ENCODE results near the gene SPCS2. TPM values are rescaled to one million over a fixed set of nuclear protein-coding genes. Genes with fewer than 3 reads are reported as not detected.

SPCS2 gene
- total RNA-seq, 1 experiment from 2014 or later = 116 TPM

DNA sequence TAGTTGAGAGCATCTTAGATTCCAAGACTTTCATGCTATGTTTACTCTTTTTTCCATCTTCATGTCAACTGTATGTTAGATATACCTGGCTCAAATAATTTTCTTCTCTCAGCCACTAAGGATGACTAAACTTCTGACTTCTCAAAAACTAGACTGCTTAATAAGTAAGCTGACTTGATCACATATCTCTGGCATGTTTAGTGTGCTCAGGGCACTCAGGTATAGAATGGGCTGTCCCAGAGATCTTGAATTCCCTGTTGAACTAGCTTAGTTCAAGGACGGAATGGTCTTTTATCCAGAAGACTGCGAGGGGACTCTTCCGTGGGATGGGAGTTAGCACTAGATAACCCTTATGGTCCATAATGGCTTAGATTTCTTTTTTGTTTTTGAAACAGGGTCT, 52.6 kb downstream of the SPCS2 start (continued):
- TF ChIP-seq PREB (CRISPR knock-in tag; IDR thresholded peaks at IDR 0.05; ENCODE audit: borderline replicate concordance) = no peak

DNA sequence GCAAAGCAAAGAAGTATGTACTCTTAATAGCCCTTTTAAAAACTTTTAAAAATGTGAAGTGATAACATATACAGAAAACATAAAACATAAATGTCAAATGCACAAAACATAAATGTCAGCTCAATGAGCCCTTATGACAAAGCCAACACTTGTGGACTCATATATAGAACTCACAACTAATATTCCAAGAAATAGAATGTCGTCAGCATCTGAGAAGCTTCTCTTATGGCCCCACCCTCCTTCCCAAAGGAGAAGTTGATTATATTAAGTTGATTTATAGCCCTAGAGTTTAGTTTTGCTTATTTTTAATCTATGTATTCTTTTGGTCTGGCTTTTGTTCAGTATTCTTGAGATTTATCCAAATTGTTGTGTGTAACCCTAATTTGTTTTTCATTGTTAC, 53.5 kb downstream of the SPCS2 start:
- ATAC-seq = no peak
- Mint-ChIP-seq H3K9me3 (no peaks in the 10 kb centered on the region), H3K27ac (no peak overlapping the region), H3K36me3 (peaks cover 23% of the 10 kb centered on the region), H3K27me3 (ENCODE audit: low read depth) (no peaks in the 10 kb centered on the region), H3K4me1 (no peaks in the 10 kb centered on the region), H3K4me3 (no peak overlapping the region)
- no peak for DNase-seq (ENCODE audit: low spot score)
- POLR2A ChIA-PET = no interaction called here
- TF ChIP-seq RELA (CRISPR knock-in tag; IDR thresholded peaks at IDR 0.05; ENCODE audit: borderline replicate concordance) = no peak
- TF ChIP-seq GTF2I (CRISPR knock-in tag; conservative IDR thresholded peaks at IDR 0.05) = no peak
- TF ChIP-seq ZNF219 (CRISPR knock-in tag; IDR thresholded peaks at IDR 0.05; ENCODE audit: borderline replicate concordance) = no peak
- no peak for TF ChIP-seq ZNF671 (CRISPR knock-in tag; IDR thresholded peaks at IDR 0.05)
- TF ChIP-seq CTCF (IDR thresholded peaks at IDR 0.05) = no peak
- TF ChIP-seq SMAD3 (CRISPR knock-in tag; IDR thresholded peaks at IDR 0.05; ENCODE audit: borderline replicate concordance) = no peak
- TF ChIP-seq, protein P1, sequence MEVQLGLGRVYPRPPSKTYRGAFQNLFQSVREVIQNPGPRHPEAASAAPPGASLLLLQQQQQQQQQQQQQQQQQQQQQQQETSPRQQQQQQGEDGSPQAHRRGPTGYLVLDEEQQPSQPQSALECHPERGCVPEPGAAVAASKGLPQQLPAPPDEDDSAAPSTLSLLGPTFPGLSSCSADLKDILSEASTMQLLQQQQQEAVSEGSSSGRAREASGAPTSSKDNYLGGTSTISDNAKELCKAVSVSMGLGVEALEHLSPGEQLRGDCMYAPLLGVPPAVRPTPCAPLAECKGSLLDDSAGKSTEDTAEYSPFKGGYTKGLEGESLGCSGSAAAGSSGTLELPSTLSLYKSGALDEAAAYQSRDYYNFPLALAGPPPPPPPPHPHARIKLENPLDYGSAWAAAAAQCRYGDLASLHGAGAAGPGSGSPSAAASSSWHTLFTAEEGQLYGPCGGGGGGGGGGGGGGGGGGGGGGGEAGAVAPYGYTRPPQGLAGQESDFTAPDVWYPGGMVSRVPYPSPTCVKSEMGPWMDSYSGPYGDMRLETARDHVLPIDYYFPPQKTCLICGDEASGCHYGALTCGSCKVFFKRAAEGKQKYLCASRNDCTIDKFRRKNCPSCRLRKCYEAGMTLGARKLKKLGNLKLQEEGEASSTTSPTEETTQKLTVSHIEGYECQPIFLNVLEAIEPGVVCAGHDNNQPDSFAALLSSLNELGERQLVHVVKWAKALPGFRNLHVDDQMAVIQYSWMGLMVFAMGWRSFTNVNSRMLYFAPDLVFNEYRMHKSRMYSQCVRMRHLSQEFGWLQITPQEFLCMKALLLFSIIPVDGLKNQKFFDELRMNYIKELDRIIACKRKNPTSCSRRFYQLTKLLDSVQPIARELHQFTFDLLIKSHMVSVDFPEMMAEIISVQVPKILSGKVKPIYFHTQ (CRISPR knock-in tag; IDR thresholded peaks at IDR 0.05) = no peak
- no peak for TF ChIP-seq ZBTB21 (CRISPR knock-in tag; IDR thresholded peaks at IDR 0.05; ENCODE audit: borderline replicate concordance)
- TF ChIP-seq, protein P2, sequence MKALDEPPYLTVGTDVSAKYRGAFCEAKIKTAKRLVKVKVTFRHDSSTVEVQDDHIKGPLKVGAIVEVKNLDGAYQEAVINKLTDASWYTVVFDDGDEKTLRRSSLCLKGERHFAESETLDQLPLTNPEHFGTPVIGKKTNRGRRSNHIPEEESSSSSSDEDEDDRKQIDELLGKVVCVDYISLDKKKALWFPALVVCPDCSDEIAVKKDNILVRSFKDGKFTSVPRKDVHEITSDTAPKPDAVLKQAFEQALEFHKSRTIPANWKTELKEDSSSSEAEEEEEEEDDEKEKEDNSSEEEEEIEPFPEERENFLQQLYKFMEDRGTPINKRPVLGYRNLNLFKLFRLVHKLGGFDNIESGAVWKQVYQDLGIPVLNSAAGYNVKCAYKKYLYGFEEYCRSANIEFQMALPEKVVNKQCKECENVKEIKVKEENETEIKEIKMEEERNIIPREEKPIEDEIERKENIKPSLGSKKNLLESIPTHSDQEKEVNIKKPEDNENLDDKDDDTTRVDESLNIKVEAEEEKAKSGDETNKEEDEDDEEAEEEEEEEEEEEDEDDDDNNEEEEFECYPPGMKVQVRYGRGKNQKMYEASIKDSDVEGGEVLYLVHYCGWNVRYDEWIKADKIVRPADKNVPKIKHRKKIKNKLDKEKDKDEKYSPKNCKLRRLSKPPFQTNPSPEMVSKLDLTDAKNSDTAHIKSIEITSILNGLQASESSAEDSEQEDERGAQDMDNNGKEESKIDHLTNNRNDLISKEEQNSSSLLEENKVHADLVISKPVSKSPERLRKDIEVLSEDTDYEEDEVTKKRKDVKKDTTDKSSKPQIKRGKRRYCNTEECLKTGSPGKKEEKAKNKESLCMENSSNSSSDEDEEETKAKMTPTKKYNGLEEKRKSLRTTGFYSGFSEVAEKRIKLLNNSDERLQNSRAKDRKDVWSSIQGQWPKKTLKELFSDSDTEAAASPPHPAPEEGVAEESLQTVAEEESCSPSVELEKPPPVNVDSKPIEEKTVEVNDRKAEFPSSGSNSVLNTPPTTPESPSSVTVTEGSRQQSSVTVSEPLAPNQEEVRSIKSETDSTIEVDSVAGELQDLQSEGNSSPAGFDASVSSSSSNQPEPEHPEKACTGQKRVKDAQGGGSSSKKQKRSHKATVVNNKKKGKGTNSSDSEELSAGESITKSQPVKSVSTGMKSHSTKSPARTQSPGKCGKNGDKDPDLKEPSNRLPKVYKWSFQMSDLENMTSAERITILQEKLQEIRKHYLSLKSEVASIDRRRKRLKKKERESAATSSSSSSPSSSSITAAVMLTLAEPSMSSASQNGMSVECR (CRISPR knock-in tag; IDR thresholded peaks at IDR 0.05; ENCODE audit: borderline replicate concordance) = no peak
- no peak for TF ChIP-seq NR3C1 (CRISPR knock-in tag; conservative IDR thresholded peaks at IDR 0.05; ENCODE audit: low read depth)
- no peak for TF ChIP-seq CREM (CRISPR knock-in tag; IDR thresholded peaks at IDR 0.05)
- TF ChIP-seq, protein P3, sequence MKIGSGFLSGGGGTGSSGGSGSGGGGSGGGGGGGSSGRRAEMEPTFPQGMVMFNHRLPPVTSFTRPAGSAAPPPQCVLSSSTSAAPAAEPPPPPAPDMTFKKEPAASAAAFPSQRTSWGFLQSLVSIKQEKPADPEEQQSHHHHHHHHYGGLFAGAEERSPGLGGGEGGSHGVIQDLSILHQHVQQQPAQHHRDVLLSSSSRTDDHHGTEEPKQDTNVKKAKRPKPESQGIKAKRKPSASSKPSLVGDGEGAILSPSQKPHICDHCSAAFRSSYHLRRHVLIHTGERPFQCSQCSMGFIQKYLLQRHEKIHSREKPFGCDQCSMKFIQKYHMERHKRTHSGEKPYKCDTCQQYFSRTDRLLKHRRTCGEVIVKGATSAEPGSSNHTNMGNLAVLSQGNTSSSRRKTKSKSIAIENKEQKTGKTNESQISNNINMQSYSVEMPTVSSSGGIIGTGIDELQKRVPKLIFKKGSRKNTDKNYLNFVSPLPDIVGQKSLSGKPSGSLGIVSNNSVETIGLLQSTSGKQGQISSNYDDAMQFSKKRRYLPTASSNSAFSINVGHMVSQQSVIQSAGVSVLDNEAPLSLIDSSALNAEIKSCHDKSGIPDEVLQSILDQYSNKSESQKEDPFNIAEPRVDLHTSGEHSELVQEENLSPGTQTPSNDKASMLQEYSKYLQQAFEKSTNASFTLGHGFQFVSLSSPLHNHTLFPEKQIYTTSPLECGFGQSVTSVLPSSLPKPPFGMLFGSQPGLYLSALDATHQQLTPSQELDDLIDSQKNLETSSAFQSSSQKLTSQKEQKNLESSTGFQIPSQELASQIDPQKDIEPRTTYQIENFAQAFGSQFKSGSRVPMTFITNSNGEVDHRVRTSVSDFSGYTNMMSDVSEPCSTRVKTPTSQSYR (CRISPR knock-in tag; IDR thresholded peaks at IDR 0.05) = no peak
- TF ChIP-seq, protein P4, sequence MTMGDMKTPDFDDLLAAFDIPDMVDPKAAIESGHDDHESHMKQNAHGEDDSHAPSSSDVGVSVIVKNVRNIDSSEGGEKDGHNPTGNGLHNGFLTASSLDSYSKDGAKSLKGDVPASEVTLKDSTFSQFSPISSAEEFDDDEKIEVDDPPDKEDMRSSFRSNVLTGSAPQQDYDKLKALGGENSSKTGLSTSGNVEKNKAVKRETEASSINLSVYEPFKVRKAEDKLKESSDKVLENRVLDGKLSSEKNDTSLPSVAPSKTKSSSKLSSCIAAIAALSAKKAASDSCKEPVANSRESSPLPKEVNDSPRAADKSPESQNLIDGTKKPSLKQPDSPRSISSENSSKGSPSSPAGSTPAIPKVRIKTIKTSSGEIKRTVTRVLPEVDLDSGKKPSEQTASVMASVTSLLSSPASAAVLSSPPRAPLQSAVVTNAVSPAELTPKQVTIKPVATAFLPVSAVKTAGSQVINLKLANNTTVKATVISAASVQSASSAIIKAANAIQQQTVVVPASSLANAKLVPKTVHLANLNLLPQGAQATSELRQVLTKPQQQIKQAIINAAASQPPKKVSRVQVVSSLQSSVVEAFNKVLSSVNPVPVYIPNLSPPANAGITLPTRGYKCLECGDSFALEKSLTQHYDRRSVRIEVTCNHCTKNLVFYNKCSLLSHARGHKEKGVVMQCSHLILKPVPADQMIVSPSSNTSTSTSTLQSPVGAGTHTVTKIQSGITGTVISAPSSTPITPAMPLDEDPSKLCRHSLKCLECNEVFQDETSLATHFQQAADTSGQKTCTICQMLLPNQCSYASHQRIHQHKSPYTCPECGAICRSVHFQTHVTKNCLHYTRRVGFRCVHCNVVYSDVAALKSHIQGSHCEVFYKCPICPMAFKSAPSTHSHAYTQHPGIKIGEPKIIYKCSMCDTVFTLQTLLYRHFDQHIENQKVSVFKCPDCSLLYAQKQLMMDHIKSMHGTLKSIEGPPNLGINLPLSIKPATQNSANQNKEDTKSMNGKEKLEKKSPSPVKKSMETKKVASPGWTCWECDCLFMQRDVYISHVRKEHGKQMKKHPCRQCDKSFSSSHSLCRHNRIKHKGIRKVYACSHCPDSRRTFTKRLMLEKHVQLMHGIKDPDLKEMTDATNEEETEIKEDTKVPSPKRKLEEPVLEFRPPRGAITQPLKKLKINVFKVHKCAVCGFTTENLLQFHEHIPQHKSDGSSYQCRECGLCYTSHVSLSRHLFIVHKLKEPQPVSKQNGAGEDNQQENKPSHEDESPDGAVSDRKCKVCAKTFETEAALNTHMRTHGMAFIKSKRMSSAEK (CRISPR knock-in tag; IDR thresholded peaks at IDR 0.05; ENCODE audit: borderline replicate concordance) = no peak
- TF ChIP-seq ZNF423 (CRISPR knock-in tag; IDR thresholded peaks at IDR 0.05) = no peak
- CTCF ChIA-PET = interaction anchor here (1.3 kb wide), 1 partner anchor 20 kb away, joined by 4 read pairs; no protein-coding TSS in a partner anchor
